Skeletal muscle tissue (tissue), 4 donors: ENCODE results near the gene SSMEM1. TPM values are rescaled to one million over a fixed set of nuclear protein-coding genes. Genes with fewer than 3 reads are reported as not detected.
"Not testable (repeated sequence)": the region's sequence is repeated elsewhere in the genome, so short reads cannot be mapped to it uniquely, and the experiment has no call there.

Experiments
- H3K27ac ChIP-seq: one replicate; pipeline ENCODE4 v1.7.0; 2013; ENCODE audit warnings: mild to moderate bottlenecking, low read depth, low read length, inconsistent platforms
- H3K27me3 ChIP-seq, 3 donors: one replicate each; pipeline ENCODE4 v1.7.0; 2013; ENCODE audit warnings: low read length in 3 of 3; ENCODE audit not compliant: control insufficient read depth in 3 of 3, insufficient read depth in 3 of 3
- H3K36me3 ChIP-seq, 3 donors: one replicate each; pipeline ENCODE4 v1.7.0; 2013; ENCODE audit warnings: low read length in 3 of 3; ENCODE audit not compliant: control insufficient read depth in 3 of 3, insufficient read depth in 3 of 3
- H3K4me1 ChIP-seq, 3 donors: one replicate each; pipeline ENCODE4 v1.7.0; 2013; ENCODE audit warnings: low read length in 3 of 3, mild to moderate bottlenecking in 3 of 3; ENCODE audit not compliant: control insufficient read depth in 3 of 3, insufficient read depth in 3 of 3
- H3K4me3 ChIP-seq, 3 donors: one replicate each; pipeline ENCODE4 v1.7.0; 2013; ENCODE audit warnings: low read length in 3 of 3
- H3K9ac ChIP-seq, 3 donors: one replicate each; pipeline ENCODE4 v1.7.0; 2013; ENCODE audit warnings: low read length in 3 of 3, mild to moderate bottlenecking in 3 of 3, moderate library complexity in 2 of 3, low read depth in 1 of 3
- H3K9me3 ChIP-seq, 3 donors: one replicate each; pipeline ENCODE4 v1.7.0; 2013; ENCODE audit warnings: low read length in 3 of 3; ENCODE audit not compliant: control insufficient read depth in 3 of 3
- total RNA-seq: library from RNA; depleted of rRNA; stranded (reverse); fragments of >200 nt; gene quantifications from one replicate; pipeline ENCODE4 v1.2.3, GENCODE V29; 2014
- donor health status: Osteomylitis.

The SSMEM1 gene
- total RNA-seq, 1 donor from 2014 or later: not detected

GRCh38 chr7:130242198-130243014 lies 34.7 kb downstream of the SSMEM1 start:
- Histone ChIP-seq H3K4me1 (no peaks in the 10 kb centered on the region), H3K36me3 (no peaks in the 10 kb centered on the region), H3K9me3 (no peaks in the 10 kb centered on the region), H3K9ac (no peak overlapping the region), H3K4me3 (no peak overlapping the region), H3K27me3 (no peaks in the 10 kb centered on the region), H3K27ac (no peak overlapping the region)

GRCh38 chr7:130243486-130243885 lies 35.8 kb downstream of the SSMEM1 start:
- not testable (repeated sequence) for H3K9ac ChIP-seq, H3K9me3 ChIP-seq, H3K36me3 ChIP-seq, H3K27ac ChIP-seq, H3K27me3 ChIP-seq, H3K4me1 ChIP-seq, H3K4me3 ChIP-seq

- H3K9me3 ChIP-seq, H3K4me1 ChIP-seq, H3K9ac ChIP-seq, H3K27ac ChIP-seq, H3K36me3 ChIP-seq, H3K4me3 ChIP-seq, H3K27me3 ChIP-seq: not testable (repeated sequence)
These were observed 38.8 kb downstream of the SSMEM1 start for GRCh38 chr7:130246491-130246890.

GRCh38 chr7:130248842-130249241 lies 41.2 kb downstream of the SSMEM1 start:
- H3K27ac ChIP-seq, H3K27me3 ChIP-seq, H3K4me3 ChIP-seq, H3K36me3 ChIP-seq, H3K9ac ChIP-seq, H3K9me3 ChIP-seq, H3K4me1 ChIP-seq: not testable (repeated sequence)

- H3K27ac ChIP-seq, H3K36me3 ChIP-seq, H3K4me1 ChIP-seq, H3K9me3 ChIP-seq, H3K4me3 ChIP-seq, H3K9ac ChIP-seq, H3K27me3 ChIP-seq: not testable (repeated sequence)
These were observed 42.0 kb downstream of the SSMEM1 start for GRCh38 chr7:130249626-130250025.

- no peak overlapping the region for H3K9ac ChIP-seq
- H3K9me3 ChIP-seq: peaks cover 0 to 10% (median 3%) of the 10 kb centered on the region in 3 donors
- no peaks in the 10 kb centered on the region for H3K27me3 ChIP-seq
- no peak overlapping the region for H3K4me3 ChIP-seq
- no peaks in the 10 kb centered on the region for H3K4me1 ChIP-seq
- H3K27ac ChIP-seq: no peak overlapping the region
- H3K36me3 ChIP-seq: no peaks in the 10 kb centered on the region
These were observed 46.9 kb downstream of the SSMEM1 start for GRCh38 chr7:130254555-130254954.

GRCh38 chr7:130256704-130257103 lies 49.0 kb downstream of the SSMEM1 start:
- H3K27me3 ChIP-seq: no peaks in the 10 kb centered on the region
- H3K27ac ChIP-seq: no peak overlapping the region
- no peaks in the 10 kb centered on the region for H3K4me1 ChIP-seq
- H3K9ac ChIP-seq: no peak overlapping the region
- peaks cover 2 to 17% (median 3%) of the 10 kb centered on the region in 3 donors for H3K9me3 ChIP-seq
- H3K4me3 ChIP-seq: no peak overlapping the region
- H3K36me3 ChIP-seq: no peaks in the 10 kb centered on the region

GRCh38 chr7:130258494-130259078 lies 50.9 kb downstream of the SSMEM1 start:
- H3K4me1 ChIP-seq: no peaks in the 10 kb centered on the region
- no peaks in the 10 kb centered on the region for H3K27me3 ChIP-seq
- no peaks in the 10 kb centered on the region for H3K36me3 ChIP-seq
- H3K9me3 ChIP-seq: peaks cover 2 to 17% (median 3%) of the 10 kb centered on the region in 3 donors
- no peak overlapping the region for H3K27ac ChIP-seq
- H3K9ac ChIP-seq: no peak overlapping the region
- no peak overlapping the region for H3K4me3 ChIP-seq

- no peaks in the 10 kb centered on the region for H3K36me3 ChIP-seq
- no peaks in the 10 kb centered on the region for H3K4me1 ChIP-seq
- H3K9me3 ChIP-seq: peaks cover 0 to 12% (median 2%) of the 10 kb centered on the region in 3 donors
These were observed 54.8 kb downstream of the SSMEM1 start for GRCh38 chr7:130262448-130262847.

GRCh38 chr7:130263130-130263529 lies 55.5 kb downstream of the SSMEM1 start:
- Histone ChIP-seq H3K4me3 (no peak overlapping the region), H3K36me3 (no peaks in the 10 kb centered on the region), H3K27me3 (no peaks in the 10 kb centered on the region), H3K27ac (no peak overlapping the region), H3K4me1 (no peaks in the 10 kb centered on the region), H3K9me3 (peaks cover 0 to 12% (median 2%) of the 10 kb centered on the region in 3 donors), H3K9ac (no peak overlapping the region)

More at GRCh38 chr7:130262448-130262847, 54.8 kb downstream of the SSMEM1 start:
- Histone ChIP-seq H3K27me3 (no peaks in the 10 kb centered on the region), H3K4me3 (no peak overlapping the region), H3K9ac (no peak overlapping the region), H3K27ac (no peak overlapping the region)
